Measurements from ENCODE around the gene PCLO.
"Not testable (repeated sequence)": the region's sequence is repeated elsewhere in the genome, so short reads cannot be mapped to it uniquely, and the experiment has no call there.

PCLO gene

DNA sequence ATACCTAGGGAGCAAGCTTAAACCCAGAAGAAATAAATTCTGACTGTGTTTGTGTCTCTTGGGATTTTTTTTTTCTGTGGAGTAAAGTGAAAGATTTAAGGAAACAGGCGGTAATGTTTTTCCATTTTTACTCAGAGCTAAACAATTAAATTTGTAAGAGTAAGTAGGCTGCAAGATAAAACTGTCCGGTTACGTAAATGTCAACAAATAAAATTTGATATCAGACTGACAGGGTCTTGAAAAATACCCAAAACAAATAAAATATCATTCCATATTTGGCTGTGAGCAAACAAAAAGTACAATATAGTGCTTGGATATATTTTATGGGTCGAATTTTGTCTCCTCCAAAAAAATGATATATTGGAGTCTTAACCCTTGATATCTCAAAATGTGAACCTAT lies 217.6 kb downstream of the PCLO start:
- H3K4me1 ChIP-seq (ENCODE audit: insufficient read depth, insufficient read length) = no peaks in the 10 kb centered on the region
- no peak for DNase-seq (ENCODE audit: low read depth, low spot score)
- no peak overlapping the region for H3K9ac ChIP-seq (ENCODE audit: insufficient read length, low read depth)
- TF ChIP-seq YY1 (IDR thresholded peaks at IDR 0.05; ENCODE audit: insufficient read depth, insufficient read length) = no peak
- TF ChIP-seq ZNF274 (IDR thresholded peaks at IDR 0.05; ENCODE audit: low read depth, low read length) = no peak
- no peaks in the 10 kb centered on the region for H3K36me3 ChIP-seq (ENCODE audit: insufficient read depth, insufficient read length, low read length)
- H3K9me3 ChIP-seq (ENCODE audit: insufficient read depth, low read length) = no peaks in the 10 kb centered on the region
- H3K4me3 ChIP-seq (ENCODE audit: insufficient read length, low read depth) = no peak overlapping the region
- H3K27me3 ChIP-seq (ENCODE audit: insufficient read depth, insufficient read length) = no peaks in the 10 kb centered on the region

DNA sequence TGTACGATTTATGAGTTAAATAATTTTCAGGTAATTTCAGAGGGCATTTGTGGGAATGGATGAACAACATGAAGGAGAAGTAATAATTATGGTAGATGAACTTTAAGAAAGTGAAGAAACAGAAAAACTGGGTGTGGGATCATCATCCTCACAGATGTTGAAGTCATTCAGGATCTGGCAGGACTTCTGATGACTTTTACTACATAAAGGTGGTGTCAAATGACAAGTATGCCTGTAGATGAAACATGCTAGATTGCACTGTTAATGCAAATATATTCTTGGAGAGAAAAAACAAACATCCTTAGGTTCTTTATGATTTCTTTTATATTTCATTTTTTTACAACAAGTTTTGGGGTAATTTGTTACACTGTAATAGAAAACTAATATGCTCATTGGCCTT lies 230.2 kb downstream of the PCLO start:
- Histone ChIP-seq H3K4me1 (ENCODE audit: insufficient read depth, insufficient read length) (no peaks in the 10 kb centered on the region), H3K27me3 (ENCODE audit: insufficient read depth, insufficient read length) (no peaks in the 10 kb centered on the region)
- DNase-seq (ENCODE audit: low read depth, low spot score) = no peak

DNA sequence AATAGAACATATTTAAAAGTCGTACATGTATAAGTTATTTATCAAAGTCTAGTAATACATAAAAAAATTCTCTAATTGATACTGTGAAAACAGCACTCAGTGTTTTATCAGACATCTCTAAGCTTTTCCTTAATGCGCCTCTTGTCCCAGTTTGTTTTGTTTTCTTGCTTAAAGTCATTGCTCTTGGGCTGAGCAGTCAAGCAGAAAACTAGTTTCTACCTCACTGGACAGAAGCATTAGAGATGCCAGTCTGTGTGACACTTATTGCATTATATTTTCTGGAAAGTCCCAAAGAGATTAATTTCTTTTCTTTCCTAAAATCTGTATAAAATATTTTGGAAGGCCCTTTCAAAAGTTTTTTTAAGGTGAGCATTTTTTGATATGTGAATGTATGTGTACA lies 236.2 kb downstream of the PCLO start:
- no peaks in the 10 kb centered on the region for H3K27me3 ChIP-seq (ENCODE audit: insufficient read depth, insufficient read length)
- H3K4me3 ChIP-seq (ENCODE audit: insufficient read length, low read depth) = no peak overlapping the region
- DNase-seq (ENCODE audit: low read depth, low spot score) = no peak
- H3K36me3 ChIP-seq (ENCODE audit: insufficient read depth, insufficient read length, low read length) = no peaks in the 10 kb centered on the region
- no peaks in the 10 kb centered on the region for H3K9me3 ChIP-seq (ENCODE audit: insufficient read depth, low read length)
- H3K4me1 ChIP-seq (ENCODE audit: insufficient read depth, insufficient read length) = no peaks in the 10 kb centered on the region
- no peak overlapping the region for H3K9ac ChIP-seq (ENCODE audit: insufficient read length, low read depth)
- TF ChIP-seq SUZ12 (IDR thresholded peaks at IDR 0.05; ENCODE audit: extremely low read depth, insufficient read depth, insufficient read length) (no peak), ZNF274 (IDR thresholded peaks at IDR 0.05; ENCODE audit: low read depth, low read length) (no peak), YY1 (IDR thresholded peaks at IDR 0.05; ENCODE audit: insufficient read depth, insufficient read length) (no peak)

More for the DNA sequence above, 230.2 kb downstream of the PCLO start:
- Histone ChIP-seq H3K36me3 (ENCODE audit: insufficient read depth, insufficient read length, low read length) (no peaks in the 10 kb centered on the region), H3K4me3 (ENCODE audit: insufficient read length, low read depth) (no peak overlapping the region), H3K9ac (ENCODE audit: insufficient read length, low read depth) (no peak overlapping the region), H3K9me3 (ENCODE audit: insufficient read depth, low read length) (no peaks in the 10 kb centered on the region)
- TF ChIP-seq YY1 (IDR thresholded peaks at IDR 0.05; ENCODE audit: insufficient read depth, insufficient read length) (no peak), SUZ12 (IDR thresholded peaks at IDR 0.05; ENCODE audit: extremely low read depth, insufficient read depth, insufficient read length) (no peak), ZNF274 (IDR thresholded peaks at IDR 0.05; ENCODE audit: low read depth, low read length) (no peak)

DNA sequence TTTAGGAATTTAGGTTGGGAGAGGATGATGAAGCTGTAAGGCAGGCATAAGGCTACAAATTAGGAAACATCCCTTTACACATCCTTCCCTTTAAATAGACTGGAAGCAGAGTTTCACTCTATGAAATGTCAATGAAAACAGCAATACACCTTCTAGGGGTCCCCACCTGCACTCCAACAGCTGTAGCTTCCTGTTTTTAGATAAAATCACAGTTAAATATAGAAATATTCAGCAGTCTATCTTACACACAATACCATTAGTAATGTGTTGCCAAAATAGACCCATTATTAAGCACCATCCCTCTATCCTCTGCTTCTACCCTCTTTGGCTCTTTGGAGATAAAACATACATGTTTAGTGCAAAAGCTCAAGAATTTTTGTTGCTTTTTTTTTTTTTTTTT lies 237.4 kb downstream of the PCLO start:
- Histone ChIP-seq H3K4me3 (ENCODE audit: insufficient read length, low read depth) (no peak overlapping the region), H3K9me3 (ENCODE audit: insufficient read depth, low read length) (no peaks in the 10 kb centered on the region), H3K27me3 (ENCODE audit: insufficient read depth, insufficient read length) (no peaks in the 10 kb centered on the region), H3K4me1 (ENCODE audit: insufficient read depth, insufficient read length) (no peaks in the 10 kb centered on the region), H3K9ac (ENCODE audit: insufficient read length, low read depth) (no peak overlapping the region), H3K36me3 (ENCODE audit: insufficient read depth, insufficient read length, low read length) (no peaks in the 10 kb centered on the region)
- no peak for DNase-seq (ENCODE audit: low read depth, low spot score)
- TF ChIP-seq SUZ12 (IDR thresholded peaks at IDR 0.05; ENCODE audit: extremely low read depth, insufficient read depth, insufficient read length) = no peak
- TF ChIP-seq YY1 (IDR thresholded peaks at IDR 0.05; ENCODE audit: insufficient read depth, insufficient read length) = no peak
- TF ChIP-seq ZNF274 (IDR thresholded peaks at IDR 0.05; ENCODE audit: low read depth, low read length) = no peak

DNA sequence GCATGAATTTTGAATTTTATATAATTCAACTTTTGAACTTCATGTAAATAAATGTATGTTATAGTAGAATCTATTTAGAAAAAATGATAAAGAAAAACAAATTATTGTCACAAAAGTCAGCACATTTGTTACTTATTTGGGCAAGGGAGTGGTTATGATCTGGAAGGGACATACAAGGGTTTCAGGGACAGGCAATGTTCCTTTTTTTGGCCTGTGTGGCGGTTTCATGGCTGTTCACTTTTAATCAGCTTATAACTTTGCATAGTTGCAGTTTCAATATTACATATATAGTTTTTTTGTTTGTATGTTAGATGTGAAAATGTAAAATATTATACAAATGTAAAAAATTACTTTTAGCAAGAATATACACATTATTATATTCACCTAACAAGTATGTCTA lies 256.2 kb downstream of the PCLO start:
- H3K9me3 ChIP-seq (ENCODE audit: insufficient read depth, low read length) = no peaks in the 10 kb centered on the region
- no peak for DNase-seq (ENCODE audit: low read depth, low spot score)
- H3K4me3 ChIP-seq (ENCODE audit: insufficient read length, low read depth) = no peak overlapping the region
- no peaks in the 10 kb centered on the region for H3K4me1 ChIP-seq (ENCODE audit: insufficient read depth, insufficient read length)
- H3K27me3 ChIP-seq (ENCODE audit: insufficient read depth, insufficient read length) = no peaks in the 10 kb centered on the region
- H3K9ac ChIP-seq (ENCODE audit: insufficient read length, low read depth) = no peak overlapping the region
- no peaks in the 10 kb centered on the region for H3K36me3 ChIP-seq (ENCODE audit: insufficient read depth, insufficient read length, low read length)
- TF ChIP-seq SUZ12 (IDR thresholded peaks at IDR 0.05; ENCODE audit: extremely low read depth, insufficient read depth, insufficient read length) = no peak
- no peak for TF ChIP-seq ZNF274 (IDR thresholded peaks at IDR 0.05; ENCODE audit: low read depth, low read length)
- TF ChIP-seq YY1 (IDR thresholded peaks at IDR 0.05; ENCODE audit: insufficient read depth, insufficient read length) = no peak

DNA sequence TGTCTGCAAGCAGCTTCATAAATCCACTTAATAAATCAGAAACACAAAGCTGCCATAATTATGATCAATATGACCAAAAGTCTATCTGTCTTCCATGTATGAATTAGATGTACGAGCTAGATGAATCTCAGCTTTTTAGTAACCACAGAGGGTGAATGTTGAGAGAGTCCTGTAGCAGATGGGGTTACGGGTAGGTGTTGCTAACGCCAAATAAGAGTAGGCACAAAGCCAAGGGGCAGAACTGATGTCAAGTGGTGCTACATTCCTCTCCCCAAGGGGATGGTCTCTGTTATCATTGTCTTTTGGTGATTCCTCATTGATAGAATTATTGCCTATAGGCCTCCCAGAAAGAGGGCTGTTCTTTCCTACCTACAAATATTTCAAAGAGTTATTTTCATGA lies 257.8 kb downstream of the PCLO start:
- Histone ChIP-seq H3K36me3 (ENCODE audit: insufficient read depth, insufficient read length, low read length) (no peaks in the 10 kb centered on the region), H3K9ac (ENCODE audit: insufficient read length, low read depth) (no peak overlapping the region), H3K4me1 (ENCODE audit: insufficient read depth, insufficient read length) (no peaks in the 10 kb centered on the region), H3K4me3 (ENCODE audit: insufficient read length, low read depth) (no peak overlapping the region), H3K9me3 (ENCODE audit: insufficient read depth, low read length) (no peaks in the 10 kb centered on the region), H3K27me3 (ENCODE audit: insufficient read depth, insufficient read length) (no peaks in the 10 kb centered on the region)
- no peak for DNase-seq (ENCODE audit: low read depth, low spot score)
- no peak for TF ChIP-seq ZNF274 (IDR thresholded peaks at IDR 0.05; ENCODE audit: low read depth, low read length)
- no peak for TF ChIP-seq YY1 (IDR thresholded peaks at IDR 0.05; ENCODE audit: insufficient read depth, insufficient read length)
- no peak for TF ChIP-seq SUZ12 (IDR thresholded peaks at IDR 0.05; ENCODE audit: extremely low read depth, insufficient read depth, insufficient read length)

DNA sequence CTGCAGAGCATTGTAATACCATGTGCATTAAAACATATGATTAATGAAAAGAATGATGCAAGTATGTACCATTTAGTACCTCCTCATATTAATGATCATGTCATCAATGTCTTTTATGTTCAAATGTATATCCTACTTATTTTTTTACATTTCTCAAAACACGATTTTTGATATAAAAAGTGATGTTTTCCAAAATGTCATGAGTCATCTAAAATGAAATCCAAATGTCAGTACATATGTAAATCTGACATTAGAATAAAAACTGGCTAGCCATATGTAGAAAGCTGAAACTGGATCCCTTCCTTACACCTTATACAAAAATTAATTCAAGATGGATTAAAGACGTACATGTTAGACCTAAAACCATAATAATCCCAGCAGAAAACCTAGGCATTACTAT lies 261.6 kb downstream of the PCLO start:
- H3K4me3 ChIP-seq (ENCODE audit: insufficient read length, low read depth); H3K9ac ChIP-seq (ENCODE audit: insufficient read length, low read depth); H3K27me3 ChIP-seq (ENCODE audit: insufficient read depth, insufficient read length); H3K9me3 ChIP-seq (ENCODE audit: insufficient read depth, low read length); H3K4me1 ChIP-seq (ENCODE audit: insufficient read depth, insufficient read length); DNase-seq (ENCODE audit: low read depth, low spot score); H3K36me3 ChIP-seq (ENCODE audit: insufficient read depth, insufficient read length, low read length): not testable (repeated sequence)

DNA sequence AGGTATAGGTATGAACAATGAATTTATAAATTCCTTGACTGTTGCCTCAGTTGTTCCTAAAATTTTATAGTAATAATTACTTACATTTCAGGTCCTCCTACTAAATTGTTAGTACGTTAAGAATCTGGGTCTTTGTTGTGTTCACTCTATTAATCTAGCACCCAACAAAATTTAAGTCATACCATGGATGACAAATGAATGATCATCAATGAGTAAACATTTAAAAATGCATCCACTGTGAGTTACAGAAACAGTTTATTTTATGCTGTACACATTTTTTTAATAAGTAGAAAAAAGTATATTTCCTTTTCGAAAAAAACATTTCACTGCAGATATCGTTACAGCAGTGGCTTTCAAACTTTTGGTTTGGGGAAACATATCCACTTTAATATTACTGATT lies 265.2 kb downstream of the PCLO start:
- no peak for TF ChIP-seq SUZ12 (IDR thresholded peaks at IDR 0.05; ENCODE audit: extremely low read depth, insufficient read depth, insufficient read length)
- TF ChIP-seq YY1 (IDR thresholded peaks at IDR 0.05; ENCODE audit: insufficient read depth, insufficient read length) = no peak
- no peak for TF ChIP-seq ZNF274 (IDR thresholded peaks at IDR 0.05; ENCODE audit: low read depth, low read length)
- DNase-seq (ENCODE audit: low read depth, low spot score) = no peak
- Histone ChIP-seq H3K4me1 (ENCODE audit: insufficient read depth, insufficient read length) (no peaks in the 10 kb centered on the region), H3K36me3 (ENCODE audit: insufficient read depth, insufficient read length, low read length) (no peaks in the 10 kb centered on the region), H3K9me3 (ENCODE audit: insufficient read depth, low read length) (no peaks in the 10 kb centered on the region), H3K4me3 (ENCODE audit: insufficient read length, low read depth) (no peak overlapping the region), H3K27me3 (ENCODE audit: insufficient read depth, insufficient read length) (no peaks in the 10 kb centered on the region), H3K9ac (ENCODE audit: insufficient read length, low read depth) (no peak overlapping the region)

DNA sequence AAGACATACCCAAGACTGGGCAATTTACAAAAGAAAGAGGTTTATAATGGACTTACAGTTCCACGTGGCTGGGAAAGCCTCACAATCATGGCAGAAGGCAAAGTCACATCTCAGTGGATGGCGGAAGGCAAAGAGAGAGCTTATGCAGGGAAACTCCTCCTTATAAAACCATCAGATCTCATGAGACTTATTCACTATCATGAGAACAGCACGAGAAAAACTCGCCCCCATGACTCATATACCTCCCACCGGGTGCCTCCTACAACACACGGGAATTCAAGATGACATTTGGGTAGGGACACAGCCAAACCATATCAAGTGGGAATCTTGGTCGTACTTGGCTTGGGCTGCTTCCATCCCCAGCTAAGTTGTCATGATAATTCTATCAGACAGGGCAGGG lies 268.3 kb downstream of the PCLO start:
- H3K36me3 ChIP-seq (ENCODE audit: insufficient read depth, insufficient read length, low read length); DNase-seq (ENCODE audit: low read depth, low spot score); H3K9ac ChIP-seq (ENCODE audit: insufficient read length, low read depth); H3K27me3 ChIP-seq (ENCODE audit: insufficient read depth, insufficient read length); H3K4me3 ChIP-seq (ENCODE audit: insufficient read length, low read depth); H3K4me1 ChIP-seq (ENCODE audit: insufficient read depth, insufficient read length); H3K9me3 ChIP-seq (ENCODE audit: insufficient read depth, low read length): not testable (repeated sequence)

All from NT2/D1 (cell line).